ENCODE results near the gene MEG3.

MEG3 gene

DNA sequence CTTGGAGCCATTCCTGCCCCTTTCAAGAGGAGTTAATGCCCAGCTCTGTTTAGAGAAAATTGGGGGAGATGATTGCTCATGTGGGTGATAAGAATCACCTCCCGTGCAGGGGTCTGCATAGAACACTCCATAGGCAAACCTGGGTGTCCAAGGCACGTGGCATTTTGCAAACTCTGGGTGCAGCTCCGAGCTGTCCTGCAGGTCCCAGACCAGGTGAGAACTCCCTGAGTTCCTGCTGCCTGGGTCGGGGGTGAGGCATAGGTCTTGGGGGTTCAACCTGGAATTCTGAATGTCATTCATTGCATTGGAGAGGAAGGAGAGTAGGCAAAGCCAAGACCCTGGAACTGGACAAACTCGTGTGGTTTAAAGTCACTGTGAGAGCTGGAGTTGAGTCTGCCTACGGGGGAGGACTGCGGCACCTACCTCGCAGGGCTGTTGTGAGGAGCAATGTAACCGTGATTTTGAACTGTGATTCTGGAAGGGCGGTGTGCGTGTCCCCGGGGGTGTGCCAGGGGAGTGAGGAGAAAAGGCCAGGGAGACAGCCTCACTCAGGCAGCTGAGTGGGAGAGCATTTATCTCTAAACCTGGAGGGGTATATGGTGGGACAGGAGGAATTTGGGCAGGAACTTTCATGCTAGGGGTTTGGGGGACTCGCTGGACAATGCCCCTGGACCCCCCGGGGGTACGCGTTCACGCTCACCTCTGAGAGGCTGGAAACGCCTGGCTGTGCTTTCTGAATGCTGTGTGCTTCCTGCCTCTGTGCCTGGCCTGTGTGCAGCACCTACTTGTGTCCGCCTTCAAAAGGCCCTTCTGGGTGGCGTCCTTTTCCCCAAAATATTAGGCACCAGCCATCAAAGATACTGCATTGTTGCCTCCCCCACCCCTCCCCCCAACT, 30.4 kb downstream of the MEG3 start:
- peaks cover 17% of the 10 kb centered on the region for H3K27me3 Mint-ChIP-seq
- H3K36me3 Mint-ChIP-seq, result no peaks in the 10 kb centered on the region
- no peak overlapping the region for H3K4me3 Mint-ChIP-seq
- no peaks in the 10 kb centered on the region for H3K9me3 Mint-ChIP-seq
- ATAC-seq, result no peak
- H3K27ac Mint-ChIP-seq, result no peak overlapping the region
- no peaks in the 10 kb centered on the region for H3K4me1 Mint-ChIP-seq

DNA sequence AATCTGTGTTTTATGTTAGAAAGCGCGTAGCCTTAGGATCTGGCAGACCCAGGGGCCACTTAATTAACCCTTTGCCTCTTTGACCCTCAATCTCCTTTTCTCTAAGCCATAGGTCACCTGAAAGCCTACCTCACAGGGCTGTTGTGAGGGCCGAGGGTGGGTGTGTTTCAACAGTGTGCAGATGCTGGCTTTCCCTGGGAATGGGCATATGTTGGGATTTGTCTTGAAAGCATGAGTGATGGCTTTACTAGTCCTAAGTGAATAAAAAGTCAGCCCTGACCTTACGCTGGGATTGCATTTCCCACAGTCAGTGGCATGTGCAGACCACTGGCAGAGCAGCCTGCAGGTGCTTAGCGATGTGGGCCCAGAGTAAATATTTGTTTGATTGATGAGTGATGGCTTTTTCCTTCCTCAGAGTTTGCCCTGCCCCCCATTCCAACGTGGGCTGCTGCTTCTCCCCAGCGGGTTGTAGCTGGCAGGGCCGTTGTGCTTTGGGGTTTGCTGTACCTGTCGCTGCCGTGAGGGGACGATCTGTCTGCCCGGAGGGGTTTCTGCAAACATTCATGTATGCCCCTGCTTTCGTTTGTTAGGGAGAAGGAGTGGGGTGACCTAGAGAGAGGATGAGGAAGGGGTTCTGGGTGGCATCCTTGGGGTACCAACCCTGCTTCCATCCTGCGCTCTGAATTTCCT, 31.5 kb downstream of the MEG3 start:
- no peaks in the 10 kb centered on the region for H3K4me1 Mint-ChIP-seq
- ATAC-seq, result no peak
- peaks cover 17% of the 10 kb centered on the region for H3K27me3 Mint-ChIP-seq
- H3K27ac Mint-ChIP-seq, result no peak overlapping the region
- H3K9me3 Mint-ChIP-seq, result peaks cover 6% of the 10 kb centered on the region
- no peaks in the 10 kb centered on the region for H3K36me3 Mint-ChIP-seq
- H3K4me3 Mint-ChIP-seq, result no peak overlapping the region

DNA sequence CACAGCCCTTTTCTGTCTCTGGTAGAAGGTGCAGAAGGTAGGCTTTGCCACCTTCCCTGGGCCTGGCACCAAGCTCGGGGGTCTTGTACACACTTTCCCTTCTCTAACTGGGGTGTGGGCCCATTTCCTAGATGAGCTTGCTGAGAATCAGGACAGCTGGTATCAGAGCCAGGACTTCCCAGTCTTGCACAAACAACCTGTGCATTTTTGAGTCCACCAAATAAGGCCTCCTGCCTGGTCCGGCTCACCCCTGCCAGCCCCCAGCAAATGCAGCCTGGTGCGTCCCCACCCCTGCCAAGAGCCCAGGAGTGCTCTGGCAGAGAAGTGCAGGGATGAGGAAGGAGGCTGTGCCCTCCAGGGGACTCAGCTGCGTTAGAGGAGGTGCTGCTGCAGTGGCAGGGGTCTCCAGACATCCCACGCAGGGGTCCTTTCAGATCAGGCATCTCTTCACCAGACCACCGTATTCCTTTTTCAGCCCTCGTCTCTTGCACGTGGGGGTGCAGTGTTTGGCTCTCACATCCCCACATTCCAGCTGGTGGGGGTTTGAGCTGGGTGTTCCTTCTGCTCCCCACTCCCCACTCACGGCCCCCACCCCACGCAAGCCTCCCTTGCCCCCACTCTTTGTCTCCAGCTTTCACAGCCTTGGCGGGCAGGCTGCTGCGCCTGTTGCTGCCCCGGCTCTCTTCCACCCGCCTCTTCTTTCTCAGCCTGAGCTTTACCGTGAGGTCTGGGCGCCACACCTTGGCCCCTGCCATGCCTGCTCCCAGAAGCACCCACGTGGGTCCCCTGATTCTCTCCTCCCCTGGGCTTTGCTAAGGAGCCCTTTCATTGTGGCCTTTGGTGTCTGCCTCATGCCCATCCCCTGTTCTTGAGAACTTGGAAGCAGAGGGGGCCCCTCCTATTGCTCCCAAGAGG, 32.3 kb downstream of the MEG3 start:
- Mint-ChIP-seq H3K27ac (no peak overlapping the region), H3K9me3 (peaks cover 6% of the 10 kb centered on the region), H3K4me1 (no peaks in the 10 kb centered on the region), H3K36me3 (no peaks in the 10 kb centered on the region), H3K27me3 (peaks cover 17% of the 10 kb centered on the region), H3K4me3 (no peak overlapping the region)
- ATAC-seq, result no peak

DNA sequence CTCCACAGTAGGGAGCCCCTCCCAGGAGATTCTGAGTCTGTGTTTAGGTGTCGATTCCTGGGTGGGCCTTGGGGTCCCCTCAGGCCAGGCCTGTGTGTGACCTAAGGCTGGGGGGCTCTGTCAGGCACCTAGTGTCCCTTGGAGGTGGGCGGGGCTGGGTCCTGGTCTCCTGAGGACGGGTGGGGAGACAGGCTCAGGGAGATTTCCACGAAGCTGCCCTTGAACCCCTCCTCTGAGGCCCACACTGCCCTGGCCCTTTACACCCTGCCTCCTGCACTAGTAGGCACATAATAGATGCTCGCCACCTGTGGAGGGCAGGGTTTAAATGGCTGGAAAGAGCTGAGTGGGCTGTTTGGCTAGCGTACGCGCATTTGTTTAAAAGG, 32.9 kb downstream of the MEG3 start:
- H3K4me3 Mint-ChIP-seq, result no peak overlapping the region
- peaks cover 6% of the 10 kb centered on the region for H3K9me3 Mint-ChIP-seq
- no peaks in the 10 kb centered on the region for H3K4me1 Mint-ChIP-seq
- no peak overlapping the region for H3K27ac Mint-ChIP-seq
- peaks cover 17% of the 10 kb centered on the region for H3K27me3 Mint-ChIP-seq
- no peak for ATAC-seq
- H3K36me3 Mint-ChIP-seq, result no peaks in the 10 kb centered on the region

GRCh38 chr14:100859781-100860180, 33.9 kb downstream of the MEG3 start:
- Mint-ChIP-seq H3K4me1 (no peaks in the 10 kb centered on the region), H3K27me3 (peaks cover 17% of the 10 kb centered on the region), H3K36me3 (no peaks in the 10 kb centered on the region), H3K9me3 (peaks cover 6% of the 10 kb centered on the region), H3K27ac (no peak overlapping the region), H3K4me3 (no peak overlapping the region)
- ATAC-seq, result no peak

GRCh38 chr14:100860556-100861187, 34.8 kb downstream of the MEG3 start:
- H3K4me3 Mint-ChIP-seq, result no peak overlapping the region
- no peak overlapping the region for H3K27ac Mint-ChIP-seq
- no peaks in the 10 kb centered on the region for H3K4me1 Mint-ChIP-seq
- H3K36me3 Mint-ChIP-seq, result no peaks in the 10 kb centered on the region
- H3K9me3 Mint-ChIP-seq, result peaks cover 6% of the 10 kb centered on the region
- ATAC-seq, result no peak
- peaks cover 17% of the 10 kb centered on the region for H3K27me3 Mint-ChIP-seq

GRCh38 chr14:100861188-100861936, 35.4 kb downstream of the MEG3 start:
- H3K36me3 Mint-ChIP-seq, result no peaks in the 10 kb centered on the region
- H3K4me1 Mint-ChIP-seq, result no peaks in the 10 kb centered on the region
- peaks cover 17% of the 10 kb centered on the region for H3K27me3 Mint-ChIP-seq
- no peak overlapping the region for H3K27ac Mint-ChIP-seq
- H3K9me3 Mint-ChIP-seq, result peaks cover 6% of the 10 kb centered on the region
- H3K4me3 Mint-ChIP-seq, result no peak overlapping the region
- ATAC-seq, result no peak

DNA sequence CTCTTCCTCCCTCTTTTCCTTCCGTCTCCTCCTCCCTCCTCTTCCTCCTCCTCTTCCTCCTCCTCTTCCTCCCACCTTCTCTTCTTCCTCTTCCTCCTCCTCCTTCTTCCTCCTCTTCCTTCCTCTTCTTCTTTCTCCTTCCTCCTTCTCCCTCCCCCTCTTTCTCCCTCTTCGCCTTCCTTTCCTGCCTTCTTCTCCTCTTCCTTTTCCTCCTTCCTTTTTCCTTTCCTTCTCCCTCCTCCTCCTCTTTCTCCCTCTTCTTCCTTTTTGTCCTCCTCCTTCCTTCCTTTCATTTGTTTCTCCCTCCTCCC, 36.0 kb downstream of the MEG3 start:
- Mint-ChIP-seq H3K4me3 (no peak overlapping the region), H3K36me3 (no peaks in the 10 kb centered on the region), H3K27ac (no peak overlapping the region), H3K4me1 (no peaks in the 10 kb centered on the region), H3K27me3 (peaks cover 17% of the 10 kb centered on the region), H3K9me3 (peaks cover 6% of the 10 kb centered on the region)
- ATAC-seq, result no peak

DNA sequence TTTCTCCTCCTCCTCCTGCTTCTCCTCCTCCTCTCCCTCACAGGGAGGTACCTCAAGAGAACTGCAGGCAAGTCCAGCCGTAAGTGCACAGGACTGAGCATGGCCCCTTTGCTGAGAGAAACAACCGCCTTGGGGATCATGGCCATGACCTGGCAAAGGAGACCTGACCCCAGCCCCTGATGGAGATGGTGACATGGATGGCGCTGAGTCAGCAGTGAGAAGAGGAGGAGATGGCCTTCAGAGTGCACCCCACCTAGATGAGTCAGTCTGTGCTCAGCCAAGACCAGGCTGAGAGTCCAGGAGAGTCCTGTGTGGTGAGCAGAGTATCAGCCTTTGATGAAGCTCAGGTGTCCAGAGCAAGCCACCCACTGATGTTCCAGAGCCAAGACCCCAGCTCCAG, 36.4 kb downstream of the MEG3 start:
- H3K4me3 Mint-ChIP-seq, result no peak overlapping the region
- no peaks in the 10 kb centered on the region for H3K4me1 Mint-ChIP-seq
- H3K27me3 Mint-ChIP-seq, result peaks cover 17% of the 10 kb centered on the region
- H3K36me3 Mint-ChIP-seq, result no peaks in the 10 kb centered on the region
- peaks cover 6% of the 10 kb centered on the region for H3K9me3 Mint-ChIP-seq
- no peak for ATAC-seq
- no peak overlapping the region for H3K27ac Mint-ChIP-seq

DNA sequence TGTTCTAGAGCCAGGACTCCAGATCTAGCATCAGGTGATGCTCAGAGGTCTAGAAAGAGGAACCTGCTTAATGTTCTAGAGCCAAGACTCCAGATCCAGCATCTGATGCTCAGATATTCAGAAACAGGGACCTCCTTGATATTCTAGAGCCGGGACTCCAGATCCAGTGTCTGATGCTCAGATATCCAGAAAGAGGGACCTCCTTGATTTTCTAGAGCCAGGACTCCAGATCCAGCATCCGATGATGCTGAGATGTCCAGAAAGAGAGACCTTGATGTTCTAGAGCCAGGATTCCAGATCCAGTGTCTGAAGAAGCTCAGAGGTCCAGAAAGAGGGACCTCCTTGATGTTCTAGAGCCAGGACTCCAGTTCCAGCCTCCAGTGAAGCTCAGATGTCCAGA, 36.9 kb downstream of the MEG3 start:
- H3K4me1 Mint-ChIP-seq, result no peaks in the 10 kb centered on the region
- no peak overlapping the region for H3K4me3 Mint-ChIP-seq
- H3K27me3 Mint-ChIP-seq, result peaks cover 17% of the 10 kb centered on the region
- peaks cover 6% of the 10 kb centered on the region for H3K9me3 Mint-ChIP-seq
- no peaks in the 10 kb centered on the region for H3K36me3 Mint-ChIP-seq
- no peak for ATAC-seq
- no peak overlapping the region for H3K27ac Mint-ChIP-seq

GRCh38 chr14:100864206-100864605, 38.3 kb downstream of the MEG3 start:
- H3K4me3 Mint-ChIP-seq, result no peak overlapping the region
- ATAC-seq, result no peak
- H3K9me3 Mint-ChIP-seq, result peaks cover 6% of the 10 kb centered on the region
- no peaks in the 10 kb centered on the region for H3K36me3 Mint-ChIP-seq
- peaks cover 10% of the 10 kb centered on the region for H3K27me3 Mint-ChIP-seq
- no peak overlapping the region for H3K27ac Mint-ChIP-seq
- H3K4me1 Mint-ChIP-seq, result no peaks in the 10 kb centered on the region

- Mint-ChIP-seq H3K4me3 (no peak overlapping the region), H3K27me3 (peaks cover 4% of the 10 kb centered on the region), H3K27ac (no peak overlapping the region), H3K9me3 (peaks cover 6% of the 10 kb centered on the region), H3K36me3 (no peaks in the 10 kb centered on the region), H3K4me1 (no peaks in the 10 kb centered on the region)
- no peak for ATAC-seq
Measured at GRCh38 chr14:100864960-100865681, 39.2 kb downstream of the MEG3 start.

GRCh38 chr14:100865682-100866591, 40.0 kb downstream of the MEG3 start:
- no peaks in the 10 kb centered on the region for H3K27me3 Mint-ChIP-seq
- no peaks in the 10 kb centered on the region for H3K36me3 Mint-ChIP-seq
- H3K27ac Mint-ChIP-seq, result no peak overlapping the region
- no peak for ATAC-seq
- H3K4me3 Mint-ChIP-seq, result no peak overlapping the region
- H3K9me3 Mint-ChIP-seq, result peaks cover 6% of the 10 kb centered on the region
- H3K4me1 Mint-ChIP-seq, result no peaks in the 10 kb centered on the region

All from stimulated activated memory B cell treated with anti-CD40 and anti-IgM and Interleukin-4, amounts not matched to agents 10 μg/mL and 1 μg/mL and 100 μg/mL, for 72 hours (primary cell).